Coronary artery (tissue), 2 donors: ENCODE data around the gene SKIDA1.

ENCODE experiments used
- DNase-seq: peaks from one replicate; pipeline ENCODE4 v3.0.0-alpha.2; 2017; ENCODE audit warnings: low spot score
- H3K27ac ChIP-seq, 2 donors: fragments of 200-600 bp; sonication (generic); one replicate each; pipeline ENCODE4 v1.5.1; 2016 to 2019
- H3K4me3 ChIP-seq: fragments of 200-600 bp; sonication (generic); 2 replicates; pipeline ENCODE4 v1.5.1; 2016; ENCODE audit warnings: mild to moderate bottlenecking, moderate library complexity
- TF ChIP-seq, protein P1 (sequence below): fragments of 200-600 bp; sonication (generic); IDR thresholded peaks from one replicate; pipeline ENCODE4 v1.5.1; 2019; ENCODE audit warnings: antibody characterized with exemption

SKIDA1 gene

DNA sequence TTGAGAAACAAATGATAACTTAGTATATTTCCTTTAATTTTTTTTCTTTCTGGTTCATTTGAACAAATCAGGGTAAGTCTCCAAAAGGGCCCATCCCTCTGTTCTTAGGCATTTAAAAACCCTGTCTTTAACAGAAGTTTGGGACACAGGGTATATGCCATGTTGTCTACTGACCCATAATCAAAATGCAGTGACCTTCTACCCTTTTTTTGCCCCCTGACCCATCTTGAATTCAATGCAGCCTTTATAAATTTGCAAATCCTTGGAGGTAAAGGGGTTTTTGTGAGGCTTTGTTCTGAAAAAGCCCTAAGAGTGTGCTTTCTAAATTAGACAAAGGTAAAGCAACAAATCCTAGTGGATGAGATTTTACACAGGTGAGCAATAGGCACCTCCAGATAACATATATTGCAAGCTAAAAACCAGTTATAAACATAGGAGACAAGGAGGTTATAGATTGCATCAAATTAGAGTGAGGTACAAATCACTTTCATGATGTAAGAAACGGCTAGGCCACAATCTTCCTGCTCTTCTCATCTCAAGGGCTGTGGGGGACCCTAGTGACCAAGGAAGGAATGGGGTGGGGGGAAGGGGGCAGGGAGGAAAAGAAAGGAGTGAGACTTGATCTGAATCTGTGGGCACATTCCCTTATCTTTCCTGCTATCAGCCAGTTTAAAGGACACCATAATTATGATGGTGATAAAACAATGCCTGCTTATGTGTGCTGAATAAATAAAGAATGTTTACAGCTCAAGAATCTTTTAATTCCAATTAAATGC is 2.7 kb downstream of the SKIDA1 start:
- H3K4me3 ChIP-seq: no peak overlapping the region
- no peak overlapping the region for H3K27ac ChIP-seq
- TF ChIP-seq, protein P1, sequence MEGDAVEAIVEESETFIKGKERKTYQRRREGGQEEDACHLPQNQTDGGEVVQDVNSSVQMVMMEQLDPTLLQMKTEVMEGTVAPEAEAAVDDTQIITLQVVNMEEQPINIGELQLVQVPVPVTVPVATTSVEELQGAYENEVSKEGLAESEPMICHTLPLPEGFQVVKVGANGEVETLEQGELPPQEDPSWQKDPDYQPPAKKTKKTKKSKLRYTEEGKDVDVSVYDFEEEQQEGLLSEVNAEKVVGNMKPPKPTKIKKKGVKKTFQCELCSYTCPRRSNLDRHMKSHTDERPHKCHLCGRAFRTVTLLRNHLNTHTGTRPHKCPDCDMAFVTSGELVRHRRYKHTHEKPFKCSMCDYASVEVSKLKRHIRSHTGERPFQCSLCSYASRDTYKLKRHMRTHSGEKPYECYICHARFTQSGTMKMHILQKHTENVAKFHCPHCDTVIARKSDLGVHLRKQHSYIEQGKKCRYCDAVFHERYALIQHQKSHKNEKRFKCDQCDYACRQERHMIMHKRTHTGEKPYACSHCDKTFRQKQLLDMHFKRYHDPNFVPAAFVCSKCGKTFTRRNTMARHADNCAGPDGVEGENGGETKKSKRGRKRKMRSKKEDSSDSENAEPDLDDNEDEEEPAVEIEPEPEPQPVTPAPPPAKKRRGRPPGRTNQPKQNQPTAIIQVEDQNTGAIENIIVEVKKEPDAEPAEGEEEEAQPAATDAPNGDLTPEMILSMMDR: no peak
- DNase-seq: no peak

DNA sequence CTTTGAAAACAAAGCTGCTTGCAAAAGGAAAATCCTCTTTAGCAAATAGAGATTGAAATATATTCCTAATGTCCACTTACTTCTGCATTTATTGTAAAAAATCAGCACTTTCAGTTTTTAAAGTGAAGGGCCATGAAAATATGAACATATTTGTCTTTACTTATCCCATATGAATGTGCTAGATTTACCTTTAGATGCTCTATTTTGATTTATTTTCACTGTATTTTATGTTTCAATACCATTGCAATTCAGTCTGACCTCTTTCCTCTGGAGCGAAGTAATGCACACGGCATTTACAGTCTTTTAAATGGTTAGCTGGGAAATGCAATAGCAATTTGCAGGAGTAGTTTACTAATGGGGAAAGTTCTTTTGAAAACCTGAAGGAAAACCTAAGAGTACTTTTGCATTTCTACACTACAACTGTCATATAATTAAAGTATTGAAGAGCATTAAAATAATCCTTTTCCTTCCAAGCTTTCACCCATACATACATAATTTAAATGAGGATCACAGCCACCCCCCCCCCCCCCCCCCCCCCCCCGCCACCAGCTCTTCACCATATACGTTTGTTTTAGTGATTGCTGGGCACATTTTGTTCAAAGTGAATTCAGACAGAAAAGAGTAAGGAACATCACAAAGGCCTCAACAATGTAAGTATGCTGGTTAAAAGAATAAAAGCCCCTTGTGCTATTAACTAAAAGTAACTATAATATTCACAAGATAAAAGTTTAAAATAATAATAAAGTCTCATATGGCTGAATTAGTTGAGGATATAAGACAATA is 3.5 kb downstream of the SKIDA1 start:
- no peak for DNase-seq
- TF ChIP-seq, protein P1: no peak
- Histone ChIP-seq H3K4me3 (no peak overlapping the region), H3K27ac (no peak overlapping the region)

DNA sequence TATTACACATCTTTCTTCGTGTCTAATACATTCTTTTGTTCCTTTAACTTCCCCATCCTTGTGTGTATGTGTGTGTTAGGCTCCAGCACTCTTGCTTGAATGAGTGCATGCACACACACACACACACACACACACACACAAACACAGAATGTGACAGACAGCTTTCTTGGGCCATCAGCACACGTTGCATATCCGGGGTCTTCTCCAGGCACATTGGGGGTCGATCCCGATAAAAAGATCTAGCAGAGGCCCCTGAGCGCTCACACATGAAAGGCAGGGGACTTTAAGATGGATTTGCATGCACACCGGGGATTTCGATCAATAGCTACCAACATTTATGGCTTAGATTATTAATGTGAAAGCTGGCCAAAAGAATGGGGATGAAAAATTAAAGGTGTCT is 4.5 kb downstream of the SKIDA1 start:
- Histone ChIP-seq H3K4me3 (no peak overlapping the region), H3K27ac (peak overlapping the region in 1 of 2 donors; percentile 74)
- TF ChIP-seq, protein P1: no peak
- no peak for DNase-seq

- Histone ChIP-seq H3K27ac (peak overlapping the region; percentile 63 to 74), H3K4me3 (peak overlapping the region; percentile 70)
- TF ChIP-seq, protein P1: no peak
- DNase-seq: no peak
Observed at GRCh38 chr10:21520509-21520908, 5.0 kb downstream of the SKIDA1 start.

DNA sequence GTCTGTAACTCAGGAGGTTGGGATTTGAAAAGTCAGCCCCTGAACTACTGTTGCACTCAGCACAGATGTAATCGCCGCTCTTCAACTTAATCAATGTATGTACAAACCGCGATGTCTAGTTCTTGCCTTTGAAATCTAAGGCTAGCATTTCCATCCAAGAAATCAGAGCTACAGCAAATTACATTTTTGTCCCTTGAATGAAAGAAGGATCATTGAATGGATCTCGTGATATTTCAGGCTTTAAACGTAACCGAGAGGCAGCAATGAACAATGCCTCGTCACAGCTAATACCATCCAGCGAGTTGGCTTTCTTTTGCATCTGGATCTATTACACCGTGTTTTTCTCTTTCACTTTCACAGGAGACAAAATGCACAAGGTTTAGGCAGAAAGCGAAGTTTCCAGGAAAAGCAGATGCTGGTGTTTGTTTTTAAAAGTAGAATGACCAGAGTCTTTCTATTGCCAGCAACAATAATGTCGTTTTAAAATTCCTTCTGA is 5.5 kb downstream of the SKIDA1 start:
- DNase-seq: no peak
- peak overlapping the region; percentile 70 for H3K4me3 ChIP-seq
- peak overlapping the region; percentile 63 to 74 for H3K27ac ChIP-seq
- TF ChIP-seq, protein P1: no peak

DNA sequence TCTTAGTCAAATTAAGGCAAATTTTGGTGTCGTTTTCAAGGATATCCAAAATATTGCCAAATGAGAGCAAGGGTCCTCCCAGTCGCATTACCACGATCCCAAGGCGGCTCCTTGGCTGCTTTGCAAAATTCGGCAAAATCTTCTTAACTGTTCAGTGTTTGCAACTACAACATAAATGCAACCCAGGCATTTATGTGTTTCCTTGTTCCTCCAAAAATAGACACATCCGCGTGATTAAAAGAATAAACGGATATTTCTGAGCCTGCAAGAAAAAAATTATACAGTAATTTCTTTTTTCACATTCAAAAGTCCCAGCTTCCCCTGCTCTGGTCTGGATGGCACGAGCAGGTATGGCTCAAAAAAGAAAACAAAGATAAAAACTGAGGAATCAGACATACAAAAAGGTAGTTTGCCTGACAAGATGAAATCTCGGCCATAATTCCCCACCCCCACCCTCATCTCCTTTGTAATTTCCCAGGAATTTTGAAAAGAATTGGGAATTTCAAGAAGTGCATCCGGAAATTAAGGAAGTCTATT is 6.0 kb downstream of the SKIDA1 start:
- Histone ChIP-seq H3K27ac (peak overlapping the region; percentile 63 to 74), H3K4me3 (peak overlapping the region; percentile 70)
- TF ChIP-seq, protein P1: no peak
- DNase-seq: no peak
